ENCODE measurements around the gene P2RX7.

- TF ChIP-seq CTCF (IDR thresholded peaks at IDR 0.05) (no peak), POLR2A (IDR thresholded peaks at IDR 0.05) (no peak), POLR2AphosphoS5 (IDR thresholded peaks at IDR 0.05) (no peak)
Observed at GRCh38 chr12:121212875-121213274, 80.2 kb downstream of the P2RX7 start.

Data from prostate gland (tissue), 2 donors.